Breast epithelium (tissue), 4 donors: Measurements from ENCODE around the gene STOM. TPM values are rescaled to one million over a fixed set of nuclear protein-coding genes. Genes with fewer than 3 reads are reported as not detected.

Experiments
- DNase-seq, 2 donors: peaks; one replicate each; pipeline ENCODE4 v3.0.0-alpha.2; 2019; ENCODE audit warnings: low spot score in 2 of 2
- H3K27ac ChIP-seq, 2 donors: fragments of 200-600 bp; sonication (generic) in 1 of 2; one replicate each; pipeline ENCODE4 v1.5.1; 2016 to 2019; ENCODE audit warnings: mild to moderate bottlenecking in 1 of 2
- H3K27me3 ChIP-seq, 2 donors: fragments of 200-600 bp; sonication (generic) in 1 of 2; one replicate each; pipeline versions ENCODE4 v1.5.1 to v1.6.0; 2017 to 2019; ENCODE audit warnings: control low read depth in 1 of 2, mild to moderate bottlenecking in 1 of 2
- H3K36me3 ChIP-seq: fragments of 200-600 bp; one replicate; pipeline ENCODE4 v1.5.1; 2019
- H3K4me1 ChIP-seq, 2 donors: fragments of 200-600 bp; sonication (generic); one replicate each; pipeline ENCODE4 v1.5.1; 2016 to 2019; ENCODE audit warnings: control low read depth in 1 of 2
- H3K4me3 ChIP-seq, 3 donors: fragments of 200-600 bp; sonication (generic); 1 replicate in 2 of 3; 2 replicates in 1 of 3; pipeline ENCODE4 v1.5.1; 2016 to 2019; ENCODE audit warnings: mild to moderate bottlenecking in 3 of 3, moderate library complexity in 2 of 3
- H3K9me3 ChIP-seq, 2 donors: fragments of 200-600 bp; sonication (generic) in 1 of 2; one replicate each; pipeline ENCODE4 v1.5.1; 2016 to 2019; ENCODE audit warnings: control low read depth in 1 of 2
- POLR2A ChIP-seq: fragments of 450-650 bp; IDR thresholded peaks from one replicate; pipeline ENCODE4 v1.6.1; 2016; ENCODE audit warnings: antibody characterized with exemption, mild to moderate bottlenecking, moderate library complexity
- POLR2AphosphoS5 ChIP-seq, 3 donors: sonication (generic); formaldehyde crosslinking; IDR thresholded peaks; one replicate each; pipeline ENCODE4 v1.6.1; 2017; ENCODE audit warnings: antibody characterized with exemption in 3 of 3
- intact Hi-C: fragments of 100-400 bp; cut with DNase I; formaldehyde crosslinking; loops from one replicate; pipeline ENCODE4 v1.15.1; 2023; ENCODE audit warnings: low total_unique reads
- total RNA-seq, 3 donors: library from RNA; depleted of rRNA; stranded (reverse); fragments of >200 nt; gene quantifications; one replicate each; pipeline ENCODE4 v1.1.0, GENCODE V29; 2016
- TF ChIP-seq, protein P1 (sequence below), 3 donors: fragments of 450-650 bp; IDR thresholded peaks; one replicate each; pipeline ENCODE4 v1.5.1; 2016 to 2017; ENCODE audit warnings: antibody characterized with exemption in 3 of 3, mild to moderate bottlenecking in 3 of 3, moderate library complexity in 3 of 3

STOM gene
- total RNA-seq, 3 donors from 2014 or later, result 263 to 444 (median 334) TPM

GRCh38 chr9:121296213-121297127 lies 73.6 kb downstream of the STOM start:
- H3K9me3 ChIP-seq, result no peaks in the 10 kb centered on the region
- no peaks in the 10 kb centered on the region for H3K36me3 ChIP-seq
- H3K4me3 ChIP-seq, result no peak overlapping the region
- intact Hi-C loops, result loop anchor here (1.0 to 10.0 kb wide), 2 partner anchors 18 to 1728 kb away; no protein-coding TSS in a partner anchor
- no peaks in the 10 kb centered on the region for H3K27me3 ChIP-seq
- DNase-seq, result no peak
- TF ChIP-seq, protein P1, sequence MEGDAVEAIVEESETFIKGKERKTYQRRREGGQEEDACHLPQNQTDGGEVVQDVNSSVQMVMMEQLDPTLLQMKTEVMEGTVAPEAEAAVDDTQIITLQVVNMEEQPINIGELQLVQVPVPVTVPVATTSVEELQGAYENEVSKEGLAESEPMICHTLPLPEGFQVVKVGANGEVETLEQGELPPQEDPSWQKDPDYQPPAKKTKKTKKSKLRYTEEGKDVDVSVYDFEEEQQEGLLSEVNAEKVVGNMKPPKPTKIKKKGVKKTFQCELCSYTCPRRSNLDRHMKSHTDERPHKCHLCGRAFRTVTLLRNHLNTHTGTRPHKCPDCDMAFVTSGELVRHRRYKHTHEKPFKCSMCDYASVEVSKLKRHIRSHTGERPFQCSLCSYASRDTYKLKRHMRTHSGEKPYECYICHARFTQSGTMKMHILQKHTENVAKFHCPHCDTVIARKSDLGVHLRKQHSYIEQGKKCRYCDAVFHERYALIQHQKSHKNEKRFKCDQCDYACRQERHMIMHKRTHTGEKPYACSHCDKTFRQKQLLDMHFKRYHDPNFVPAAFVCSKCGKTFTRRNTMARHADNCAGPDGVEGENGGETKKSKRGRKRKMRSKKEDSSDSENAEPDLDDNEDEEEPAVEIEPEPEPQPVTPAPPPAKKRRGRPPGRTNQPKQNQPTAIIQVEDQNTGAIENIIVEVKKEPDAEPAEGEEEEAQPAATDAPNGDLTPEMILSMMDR (IDR thresholded peaks at IDR 0.05), result no peak
- TF ChIP-seq POLR2A (no peak), POLR2AphosphoS5 (IDR thresholded peaks at IDR 0.05) (no peak)
- peak overlapping the region; percentile 94 to 98 for H3K27ac ChIP-seq
- peaks cover 27 to 34% of the 10 kb centered on the region in 2 donors for H3K4me1 ChIP-seq

DNA sequence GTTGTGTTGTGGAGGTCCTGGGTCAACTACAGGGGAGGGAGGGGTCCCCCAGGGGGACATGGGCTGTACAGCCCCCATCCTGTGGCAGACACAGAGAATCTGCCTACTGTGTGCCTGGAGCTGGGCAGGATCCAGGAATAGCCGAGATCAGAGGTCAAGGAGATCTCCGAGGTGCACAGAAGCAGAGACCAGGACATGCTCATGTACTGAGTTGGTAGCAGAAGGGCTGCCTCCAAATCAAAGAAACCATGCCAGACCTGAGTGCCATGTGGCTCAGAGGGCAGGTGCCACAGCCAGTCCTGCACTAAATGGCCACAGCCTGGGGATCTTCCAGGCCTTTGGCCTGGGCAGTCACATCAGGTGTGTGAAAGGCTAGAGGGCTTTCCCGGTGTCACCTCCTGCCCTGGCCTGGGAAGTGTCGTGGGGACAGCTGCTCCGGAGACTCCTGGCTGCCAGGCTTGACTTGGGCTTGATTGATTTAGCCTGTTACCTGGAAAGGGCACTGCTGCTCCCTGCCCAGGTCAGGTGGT lies 74.3 kb downstream of the STOM start:
- H3K4me3 ChIP-seq, result peak overlapping the region in 1 of 3 donors; percentile 4
- intact Hi-C loops, result loop anchor here (10.0 kb wide), 1 partner anchor 1729 kb away; no protein-coding TSS in a partner anchor
- no peaks in the 10 kb centered on the region for H3K9me3 ChIP-seq
- H3K4me1 ChIP-seq, result peaks cover 27 to 34% of the 10 kb centered on the region in 2 donors
- H3K27me3 ChIP-seq, result no peaks in the 10 kb centered on the region
- H3K36me3 ChIP-seq, result no peaks in the 10 kb centered on the region
- H3K27ac ChIP-seq, result peak overlapping the region; percentile 94 to 98
- TF ChIP-seq, protein P1 (IDR thresholded peaks at IDR 0.05), result no peak
- TF ChIP-seq POLR2A, result no peak
- no peak for TF ChIP-seq POLR2AphosphoS5 (IDR thresholded peaks at IDR 0.05)
- DNase-seq, result no peak

DNA sequence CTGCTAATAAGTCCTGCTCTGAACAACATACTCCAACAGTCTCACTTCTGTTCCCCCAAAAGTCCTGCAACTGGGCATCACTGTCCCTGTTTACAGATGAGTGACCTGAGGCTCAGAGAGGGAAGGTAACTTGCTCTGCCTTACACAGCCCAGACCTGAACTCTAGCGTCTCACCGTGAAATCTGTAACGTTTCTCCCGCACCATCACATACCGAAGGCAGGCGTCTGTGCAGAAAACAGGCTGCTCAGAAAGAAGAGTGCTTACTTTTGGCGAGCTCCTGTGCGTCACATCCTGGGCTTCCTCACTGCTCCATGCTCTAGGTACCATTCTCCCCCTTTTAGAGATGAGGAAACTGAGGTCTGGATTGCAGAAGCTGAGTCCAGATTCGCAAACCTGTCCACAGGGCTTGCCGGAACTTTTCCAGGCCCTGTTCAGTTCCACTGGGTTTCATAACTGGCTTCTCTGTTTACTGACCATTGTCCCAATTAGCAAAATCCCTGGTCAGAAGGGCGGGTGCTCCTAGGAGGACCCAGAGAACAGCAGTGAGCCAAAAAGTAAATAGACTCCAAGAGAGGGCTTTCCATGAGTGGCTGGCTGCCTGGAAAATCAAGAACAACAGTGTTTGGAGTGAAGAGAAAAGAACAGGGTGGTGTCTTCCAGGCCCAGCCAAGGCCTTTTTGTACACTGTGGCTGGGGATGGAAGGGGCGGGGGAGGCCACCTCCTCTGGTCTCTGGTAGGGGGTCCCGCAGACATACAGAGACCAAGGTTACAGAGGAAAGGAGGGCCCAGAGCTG lies 75.0 kb downstream of the STOM start:
- peak overlapping the region in 2 of 3 donors; percentile 4 to 20 for H3K4me3 ChIP-seq
- H3K9me3 ChIP-seq, result no peaks in the 10 kb centered on the region
- DNase-seq, result peak in 1 of 2 donors; percentile 52
- H3K27ac ChIP-seq, result peak overlapping the region; percentile 94 to 98
- H3K4me1 ChIP-seq, result peaks cover 27 to 37% of the 10 kb centered on the region in 2 donors
- H3K36me3 ChIP-seq, result no peaks in the 10 kb centered on the region
- intact Hi-C loops, result loop anchor here (10.0 kb wide), 1 partner anchor 1730 kb away; no protein-coding TSS in a partner anchor
- TF ChIP-seq POLR2A (no peak), POLR2AphosphoS5 (IDR thresholded peaks at IDR 0.05) (peak; percentile 12 to 74 (median 43))
- H3K27me3 ChIP-seq, result no peaks in the 10 kb centered on the region

GRCh38 chr9:121294151-121294743 lies 75.8 kb downstream of the STOM start:
- Histone ChIP-seq H3K27me3 (no peaks in the 10 kb centered on the region), H3K4me3 (peak overlapping the region in 2 of 3 donors; percentile 17 to 20), H3K4me1 (peaks cover 35 to 46% of the 10 kb centered on the region in 2 donors), H3K27ac (peak overlapping the region; percentile 94 to 98), H3K36me3 (no peaks in the 10 kb centered on the region), H3K9me3 (no peaks in the 10 kb centered on the region)
- DNase-seq, result no peak
- intact Hi-C loops, result loop anchor here (10.0 kb wide), 1 partner anchor 1731 kb away; no protein-coding TSS in a partner anchor
- TF ChIP-seq POLR2AphosphoS5 (IDR thresholded peaks at IDR 0.05), result no peak
- TF ChIP-seq, protein P1 (IDR thresholded peaks at IDR 0.05), result no peak
- no peak for TF ChIP-seq POLR2A

- H3K36me3 ChIP-seq, result no peaks in the 10 kb centered on the region
- peaks cover 44 to 51% of the 10 kb centered on the region in 2 donors for H3K4me1 ChIP-seq
These were observed 77.2 kb downstream of the STOM start for GRCh38 chr9:121292801-121293241.

More at GRCh38 chr9:121292801-121293241, 77.2 kb downstream of the STOM start:
- no peak for DNase-seq
- Histone ChIP-seq H3K27ac (peak overlapping the region; percentile 94 to 98), H3K27me3 (no peaks in the 10 kb centered on the region), H3K9me3 (no peaks in the 10 kb centered on the region), H3K4me3 (no peak overlapping the region)
- TF ChIP-seq, protein P1 (IDR thresholded peaks at IDR 0.05), result no peak
- TF ChIP-seq POLR2A (no peak), POLR2AphosphoS5 (IDR thresholded peaks at IDR 0.05) (no peak)
- intact Hi-C loops, result loop anchor here (10.0 kb wide), 1 partner anchor 1732 kb away; no protein-coding TSS in a partner anchor
